B cell (primary cell): ENCODE results near the gene PEX16. TPM values are rescaled to one million over a fixed set of nuclear protein-coding genes. Genes with fewer than 3 reads are reported as not detected.

Experiments used
- ATAC-seq: fragments of 200-7000 bp; cut with Tn5 transposase; one replicate; pipeline ENCODE4 v1.10.0; 2021; ENCODE audit warnings: low read depth, mild to moderate bottlenecking, moderate number of reproducible peaks, moderate library complexity
- CTCF ChIA-PET: fragments of 350-600 bp; sonication (Branson Sonifier 250); formaldehyde crosslinking; loops from one replicate; lab custom pipeline; 2021; ENCODE audit warnings: antibody characterized with exemption, inconsistent platforms; lab: Charles Lee
- POLR2A ChIA-PET: fragments of 350-600 bp; sonication (Branson Sonifier 250); formaldehyde crosslinking; loops from one replicate; lab custom pipeline; 2021; ENCODE audit warnings: antibody characterized with exemption; lab: Charles Lee
- DNase-seq: peaks from one replicate; pipeline ENCODE4 v3.0.0; 2013
- H2AFZ ChIP-seq: 2 replicates; pipeline ENCODE4 v1.6.1; 2012; ENCODE audit warnings: mild to moderate bottlenecking, low read depth, low read length; ENCODE audit not compliant: insufficient read depth, poor library complexity, severe bottlenecking
- H3K27ac ChIP-seq, 2 donors: 1 replicate in 1 of 2; 2 replicates in 1 of 2; pipeline ENCODE4 v1.5.1; 2012 to 2013; ENCODE audit warnings: low read length in 2 of 2, mild to moderate bottlenecking in 2 of 2, moderate library complexity in 1 of 2
- H3K27me3 ChIP-seq, 4 experiments: fragments of 200-600 bp in 1 of 4; sonication (generic) in 1 of 4; replicated peaks in 1 of 4; 1 replicate in 2 of 4; 2 replicates in 2 of 4; pipeline versions ENCODE4 v1.6.1 to v1.7.0; 2013 to 2016; ENCODE audit warnings: low read length in 3 of 4, mild to moderate bottlenecking in 2 of 4, mixed read lengths in 1 of 4, moderate library complexity in 1 of 4; ENCODE audit not compliant: insufficient read depth in 4 of 4, control insufficient read depth in 3 of 4; ENCODE audit errors: control extremely low read depth in 1 of 4
- H3K36me3 ChIP-seq, 2 experiments: replicated peaks in 1 of 2; 1 replicate in 1 of 2; 2 replicates in 1 of 2; pipeline versions ENCODE4 v1.6.1 to v1.7.1; 2013; ENCODE audit warnings: low read length in 1 of 2; ENCODE audit not compliant: insufficient read depth in 2 of 2, control insufficient read depth in 1 of 2; ENCODE audit errors: control extremely low read depth in 1 of 2, extremely low read depth in 1 of 2
- H3K4me1 ChIP-seq, 2 donors: fragments of 200-600 bp in 1 of 2; sonication (generic) in 1 of 2; 1 replicate in 1 of 2; 2 replicates in 1 of 2; pipeline versions ENCODE4 v1.5.1 to v1.6.1; 2013 to 2017; ENCODE audit warnings: low read length in 2 of 2; ENCODE audit not compliant: control insufficient read depth in 2 of 2, insufficient read depth in 2 of 2
- H3K4me2 ChIP-seq: replicated peaks from 2 replicates; pipeline ENCODE3; 2012; ENCODE audit warnings: mild to moderate bottlenecking, low read depth, low read length; ENCODE audit not compliant: poor library complexity, severe bottlenecking
- H3K4me3 ChIP-seq, 5 experiments: fragments of 200-600 bp in 1 of 5; sonication (generic) in 1 of 5; 1 replicate in 3 of 5; 2 replicates in 2 of 5; pipeline versions ENCODE4 v1.5.1 to v1.7.0; 2011 to 2016; ENCODE audit warnings: low read length in 4 of 5, mild to moderate bottlenecking in 4 of 5, low read depth in 2 of 5, control low read depth in 1 of 5, moderate library complexity in 1 of 5; ENCODE audit not compliant: insufficient read depth in 1 of 5; ENCODE audit errors: control extremely low read depth in 1 of 5, extremely low read depth in 1 of 5
- H3K79me2 ChIP-seq: fragments of 200-600 bp; sonication (generic); one replicate; pipeline ENCODE4 v1.6.0; 2016; ENCODE audit warnings: low read length; ENCODE audit not compliant: control insufficient read depth, insufficient read depth
- H3K9ac ChIP-seq: fragments of 200-600 bp; sonication (generic); 2 replicates; pipeline ENCODE4 v1.6.1; 2017; ENCODE audit warnings: mild to moderate bottlenecking, low read length, moderate library complexity
- H3K9me3 ChIP-seq, 3 donors: one replicate each; pipeline versions ENCODE4 v1.6.1 to v1.7.1; 2013; ENCODE audit warnings: low read length in 2 of 3; ENCODE audit not compliant: control insufficient read depth in 2 of 3, insufficient read depth in 1 of 3; ENCODE audit errors: control extremely low read depth in 1 of 3
- H4K20me1 ChIP-seq: 2 replicates; pipeline ENCODE4 v1.6.0; 2012; ENCODE audit warnings: mild to moderate bottlenecking, low read length; ENCODE audit not compliant: insufficient read depth, control insufficient read depth, poor library complexity, severe bottlenecking
- H3K27ac Mint-ChIP-seq: one replicate; pipeline ENCODE4 v1.8.0; 2021; ENCODE audit warnings: mixed read lengths
- H3K27me3 Mint-ChIP-seq: one replicate; pipeline ENCODE4 v1.8.0; 2021; ENCODE audit warnings: mixed read lengths
- H3K4me1 Mint-ChIP-seq: one replicate; pipeline ENCODE4 v1.8.0; 2021; ENCODE audit warnings: mixed read lengths
- H3K4me3 Mint-ChIP-seq: one replicate; pipeline ENCODE4 v1.8.0; 2021; ENCODE audit warnings: mixed read lengths
- H3K9me3 Mint-ChIP-seq: one replicate; pipeline ENCODE4 v1.8.0; 2022; ENCODE audit warnings: mixed read lengths; ENCODE audit not compliant: insufficient read depth
- CTCF ChIP-seq: fragments of 200-600 bp; IDR thresholded peaks from one replicate; pipeline ENCODE4 v1.8.0; 2022; ENCODE audit warnings: antibody characterized with exemption, mild to moderate bottlenecking
- EZH2 ChIP-seq: IDR thresholded peaks from 2 replicates; pipeline ENCODE4 v1.6.1; 2012; ENCODE audit warnings: borderline replicate concordance, low read depth, mild to moderate bottlenecking, moderate library complexity, low read length; ENCODE audit not compliant: insufficient read depth, poor library complexity, severe bottlenecking
- WGBS: methylation state at CpG from one replicate; pipeline ENCODE4 v1.1.5; 2013; ENCODE audit warnings: missing lambda C conversion rate; ENCODE audit not compliant: insufficient coverage; 5-methylcytosine and 5-hydroxymethylcytosine counted together
- intact Hi-C: fragments of 100-400 bp; cut with micrococcal nuclease; formaldehyde crosslinking; loops from one replicate; pipeline ENCODE4 v1.10.0; 2022
- polyA plus RNA-seq: library from polyadenylated mRNA; depleted of rRNA; stranded (reverse); fragments of >200 nt; gene quantifications from 2 replicates; pipeline ENCODE4 v1.2.3, GENCODE V29; 2012
- total RNA-seq, 2 donors: library from RNA; stranded (reverse); fragments of 120-200 nt in 1 of 2; gene quantifications; 1 replicate in 1 of 2; 2 replicates in 1 of 2; pipeline versions ENCODE4 v1.2.3 to v1.2.4, GENCODE V29; 2013 to 2022

PEX16 gene
- total and polyA plus RNA-seq, 2 donors (not counting 1 experiment from before 2014, with no cell fraction given), result 89.4 to 107 TPM

DNA sequence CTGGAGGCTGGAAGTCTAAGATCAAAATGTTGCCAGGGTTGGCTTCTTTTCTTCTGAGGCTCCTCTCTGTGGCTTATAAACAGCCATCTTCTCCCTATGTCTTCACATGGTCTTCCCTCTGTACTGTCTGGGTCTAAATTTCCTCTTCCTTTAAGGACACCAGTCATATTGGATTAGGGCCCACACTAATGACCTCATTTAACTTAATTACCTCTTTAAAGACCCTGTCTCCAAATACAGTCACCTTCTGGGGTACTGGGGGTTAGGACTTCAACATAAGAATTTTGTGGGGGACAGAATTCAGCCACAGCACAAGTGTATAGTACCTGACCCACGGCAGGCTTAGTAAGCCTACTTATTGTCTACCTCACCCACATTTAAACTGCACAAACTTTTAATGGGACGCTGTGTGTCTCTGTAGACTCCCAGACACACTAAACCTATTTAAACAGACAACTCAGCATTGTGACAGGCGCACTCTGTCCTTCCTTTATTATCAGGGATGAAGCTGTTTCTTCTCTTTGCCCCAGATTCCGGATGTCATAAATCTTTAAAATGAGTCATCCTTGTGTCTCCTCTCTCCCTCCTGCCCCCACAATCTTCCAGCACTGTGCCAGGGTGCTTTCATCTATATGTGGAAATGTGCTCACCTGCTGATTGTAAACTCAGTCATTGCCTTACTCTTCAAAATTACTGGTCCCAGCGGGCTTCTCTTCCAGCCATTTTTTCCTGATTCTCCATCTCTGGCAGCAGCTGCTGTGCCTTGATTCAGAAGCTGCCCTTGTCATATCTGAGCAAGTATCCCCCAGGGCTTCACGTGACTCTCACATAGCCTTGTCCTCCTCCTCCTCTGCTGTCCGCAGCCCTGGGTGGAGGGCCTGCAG lies 37.6 kb downstream of the PEX16 start:
- Histone ChIP-seq H2AFZ (no peak overlapping the region), H3K9ac (no peak overlapping the region), H3K4me3 (no peak overlapping the region), H3K27ac (no peak overlapping the region), H3K4me2 (no peak overlapping the region), H3K79me2 (no peaks in the 10 kb centered on the region), H3K27me3 (peaks cover 0 to 4% (median 0%) of the 10 kb centered on the region in 4 experiments), H3K36me3 (peaks cover 0 to 44% of the 10 kb centered on the region in 2 experiments), H4K20me1 (peaks cover 11% of the 10 kb centered on the region), H3K4me1 (peaks cover 3 to 4% of the 10 kb centered on the region in 2 donors), H3K9me3 (no peaks in the 10 kb centered on the region)
- TF ChIP-seq EZH2 (no peak), CTCF (no peak)
- 94% methylated on average over 4 of the region's 7 CpGs for WGBS
- Mint-ChIP-seq H3K27ac (no peak overlapping the region), H3K4me1 (peaks cover 8% of the 10 kb centered on the region), H3K4me3 (no peak overlapping the region), H3K27me3 (no peaks in the 10 kb centered on the region), H3K9me3 (no peaks in the 10 kb centered on the region)
- ChIA-PET POLR2A (no interaction called here), CTCF (interaction anchor here (0.6 to 1.2 kb wide), 2 partner anchors 8 to 85 kb away, joined by 3 read pairs; no protein-coding TSS in a partner anchor)
- intact Hi-C loops, result no loop called here
- ATAC-seq, result no peak
- no peak for DNase-seq

GRCh38 chr11:45877845-45878244 lies 39.8 kb downstream of the PEX16 start:
- Histone ChIP-seq H3K79me2 (no peaks in the 10 kb centered on the region), H4K20me1 (no peaks in the 10 kb centered on the region), H3K4me3 (no peak overlapping the region), H3K36me3 (peaks cover 0 to 57% of the 10 kb centered on the region in 2 experiments), H3K4me1 (no peaks in the 10 kb centered on the region), H3K9ac (no peak overlapping the region), H3K4me2 (no peak overlapping the region), H2AFZ (no peak overlapping the region), H3K27me3 (no peaks in the 10 kb centered on the region), H3K27ac (no peak overlapping the region), H3K9me3 (no peaks in the 10 kb centered on the region)
- Mint-ChIP-seq H3K4me3 (no peak overlapping the region), H3K4me1 (no peaks in the 10 kb centered on the region), H3K9me3 (no peaks in the 10 kb centered on the region), H3K27me3 (no peaks in the 10 kb centered on the region), H3K27ac (no peak overlapping the region)
- POLR2A ChIA-PET, result no interaction called here
- TF ChIP-seq EZH2 (no peak), CTCF (no peak)
- intact Hi-C loops, result no loop called here
- no peak for ATAC-seq
- 100% methylated on average over 3 of the region's 3 CpGs for WGBS
- CTCF ChIA-PET, result interaction anchor here (1.0 kb wide), 1 partner anchor 131 kb away, joined by 3 read pairs; no protein-coding TSS in a partner anchor
- DNase-seq, result no peak
